NCI-H146 treated with DMSO at 0.1 percent for 48 hours (cell line): ENCODE data around the gene GGPS1.
"Not testable (repeated sequence)": the region's sequence is repeated elsewhere in the genome, so short reads cannot be mapped to it uniquely, and the experiment has no call there.

Experiments used
- DNase-seq: peaks from one replicate; lab custom pipeline; 2025; ENCODE audit not compliant: unreplicated experiment; lab: John Stamatoyannopoulos, UW

The GGPS1 gene

DNA sequence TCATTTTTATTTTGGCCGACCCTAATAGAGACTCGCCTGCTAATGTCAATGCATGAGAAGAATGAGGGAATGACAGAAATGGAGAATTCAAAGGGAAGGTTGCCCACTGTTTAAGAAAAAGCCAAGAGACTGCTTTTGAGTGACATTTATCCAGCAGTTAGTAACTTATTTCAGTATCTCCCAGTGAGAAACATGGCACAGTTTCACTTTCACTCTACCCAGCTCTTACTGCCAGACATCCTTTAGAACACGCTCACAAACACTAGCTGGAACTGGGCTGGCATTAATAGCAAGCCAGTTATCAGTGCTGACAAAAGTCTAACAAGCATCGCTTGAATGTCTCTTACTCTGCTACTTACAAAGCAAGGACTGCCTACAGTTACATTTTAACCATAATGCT is 8.5 kb downstream of the GGPS1 start:
- DNase-seq: no peak

DNA sequence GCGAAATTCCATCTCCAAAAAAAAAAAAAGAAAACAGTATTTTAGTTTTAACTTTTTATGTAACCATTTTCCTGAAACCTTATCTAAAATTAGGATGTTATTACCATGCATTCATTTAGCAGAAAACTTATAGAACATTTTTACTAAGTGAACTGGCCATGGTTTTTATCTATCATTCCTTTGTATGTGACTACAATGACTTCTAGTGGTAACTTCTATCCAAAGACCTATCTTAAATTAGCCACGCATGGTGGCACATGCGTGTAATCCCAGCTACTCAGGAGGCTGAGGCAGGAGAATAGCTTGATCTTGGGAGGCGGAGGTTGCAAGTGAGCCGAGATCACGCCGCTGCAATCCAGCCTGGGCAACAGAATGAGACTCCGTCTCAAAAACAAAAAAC is 11.4 kb downstream of the GGPS1 start:
- no peak for DNase-seq

- DNase-seq: no peak
Observed at GRCh38 chr1:235341334-235341733, 13.0 kb downstream of the GGPS1 start.

GRCh38 chr1:235342039-235342438 is 13.7 kb downstream of the GGPS1 start:
- DNase-seq: no peak

GRCh38 chr1:235342471-235342870 is 14.1 kb downstream of the GGPS1 start:
- DNase-seq: no peak

GRCh38 chr1:235343726-235344125 is 15.4 kb downstream of the GGPS1 start:
- DNase-seq: no peak

DNA sequence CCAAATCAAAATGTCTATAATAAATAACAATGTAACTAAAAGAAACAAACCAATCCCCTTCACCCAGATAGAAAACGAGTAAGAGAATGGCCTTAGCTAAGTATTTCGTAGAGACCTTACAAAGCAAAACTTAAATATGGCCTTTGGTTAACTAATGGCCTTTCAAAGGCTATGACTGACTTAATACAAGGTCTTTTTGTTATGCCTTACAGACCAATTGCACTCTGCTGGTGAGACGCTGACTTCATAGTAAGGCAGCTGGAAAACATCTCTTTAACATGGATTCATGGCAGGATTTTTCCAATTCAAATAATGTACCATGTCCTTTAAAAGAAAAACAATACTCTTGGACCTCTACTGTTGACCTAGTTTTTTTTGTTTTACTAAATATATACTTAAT is 23.1 kb downstream of the GGPS1 start:
- no peak for DNase-seq

- no peak for DNase-seq
Observed at GRCh38 chr1:235351898-235352297, 23.5 kb downstream of the GGPS1 start.

- DNase-seq: peak; percentile 13
Observed at GRCh38 chr1:235357485-235358373, 29.4 kb downstream of the GGPS1 start.

- no peak for DNase-seq
Observed at GRCh38 chr1:235358899-235359298, 30.5 kb downstream of the GGPS1 start.

- DNase-seq: not testable (repeated sequence)
Observed at GRCh38 chr1:235364189-235364588, 35.8 kb downstream of the GGPS1 start.

- DNase-seq: no peak
Observed at GRCh38 chr1:235366286-235366685, 37.9 kb downstream of the GGPS1 start.

- peak; percentile 96 for DNase-seq
Observed at GRCh38 chr1:235367000-235367908, 38.9 kb downstream of the GGPS1 start, which contains the start of gene TBCE. TSS of gene TBCE (plus strand) at chr1:235367427. CDS start at chr1:235380050, 12,623 bp downstream.

- DNase-seq: no peak
Observed at GRCh38 chr1:235368428-235368827, 40.1 kb downstream of the GGPS1 start.

GRCh38 chr1:235369802-235370201 is 41.4 kb downstream of the GGPS1 start:
- DNase-seq: no peak

DNA sequence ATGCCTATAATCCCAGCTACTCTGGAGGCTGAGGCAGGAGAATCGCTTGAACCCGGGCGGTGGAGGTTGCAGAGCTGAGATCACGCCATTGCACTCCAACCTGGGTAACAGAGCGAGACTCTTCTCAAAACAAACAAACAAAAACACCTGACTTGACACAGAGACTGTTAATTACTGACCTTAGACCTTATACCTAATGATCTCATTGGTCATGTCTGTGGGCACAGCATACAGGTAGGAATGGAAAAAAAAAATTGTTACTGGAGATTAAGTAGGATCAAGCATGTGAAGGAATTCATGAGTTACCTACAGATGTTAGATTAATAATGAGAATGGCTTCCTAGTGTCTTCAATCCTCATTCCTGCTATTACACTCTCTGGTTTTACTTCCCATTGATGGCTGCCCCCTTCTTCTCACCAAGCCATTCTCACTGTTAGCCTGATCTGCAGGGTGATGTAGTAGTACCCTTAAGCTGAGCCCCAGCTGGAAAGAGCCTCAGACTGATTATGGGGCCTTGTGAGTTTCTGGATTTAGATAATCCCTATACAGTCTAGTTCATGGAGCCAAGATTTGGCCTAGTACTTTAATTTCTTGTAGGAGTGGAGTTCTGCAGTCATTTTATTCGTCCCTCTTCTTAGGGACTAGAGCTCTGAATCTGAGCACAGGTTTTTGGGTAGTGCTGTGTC is 47.7 kb downstream of the GGPS1 start:
- no peak for DNase-seq

- DNase-seq: not testable (repeated sequence)
Observed at GRCh38 chr1:235378134-235378735, 49.9 kb downstream of the GGPS1 start.

GRCh38 chr1:235381955-235382739 is 53.8 kb downstream of the GGPS1 start:
- not testable (repeated sequence) for DNase-seq

GRCh38 chr1:235385633-235386032 is 57.3 kb downstream of the GGPS1 start:
- DNase-seq: not testable (repeated sequence)

GRCh38 chr1:235391874-235392273 is 63.5 kb downstream of the GGPS1 start:
- DNase-seq: no peak
